ENCODE measurements around the gene FMO5.

DNA sequence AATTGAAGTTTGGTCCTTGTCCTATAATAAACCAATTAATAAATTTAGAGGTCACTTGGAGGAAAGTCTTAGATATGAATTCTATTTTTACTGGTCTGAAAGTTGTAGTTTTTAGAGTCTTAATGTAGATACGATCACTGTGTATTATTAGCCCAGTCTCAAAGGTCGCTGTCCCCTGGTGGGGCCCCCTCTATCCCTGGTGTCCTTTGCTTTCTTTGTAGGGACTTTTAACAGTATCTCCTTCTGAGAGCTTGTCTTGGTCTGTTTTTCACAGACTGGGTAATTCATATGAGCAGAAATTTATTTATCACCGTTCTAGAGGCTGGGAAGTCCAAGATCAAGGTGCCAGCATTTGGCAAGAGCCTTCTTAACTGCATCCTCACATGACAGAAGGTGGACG, 35.8 kb upstream of the FMO5 start:
- TF ChIP-seq, protein P1, sequence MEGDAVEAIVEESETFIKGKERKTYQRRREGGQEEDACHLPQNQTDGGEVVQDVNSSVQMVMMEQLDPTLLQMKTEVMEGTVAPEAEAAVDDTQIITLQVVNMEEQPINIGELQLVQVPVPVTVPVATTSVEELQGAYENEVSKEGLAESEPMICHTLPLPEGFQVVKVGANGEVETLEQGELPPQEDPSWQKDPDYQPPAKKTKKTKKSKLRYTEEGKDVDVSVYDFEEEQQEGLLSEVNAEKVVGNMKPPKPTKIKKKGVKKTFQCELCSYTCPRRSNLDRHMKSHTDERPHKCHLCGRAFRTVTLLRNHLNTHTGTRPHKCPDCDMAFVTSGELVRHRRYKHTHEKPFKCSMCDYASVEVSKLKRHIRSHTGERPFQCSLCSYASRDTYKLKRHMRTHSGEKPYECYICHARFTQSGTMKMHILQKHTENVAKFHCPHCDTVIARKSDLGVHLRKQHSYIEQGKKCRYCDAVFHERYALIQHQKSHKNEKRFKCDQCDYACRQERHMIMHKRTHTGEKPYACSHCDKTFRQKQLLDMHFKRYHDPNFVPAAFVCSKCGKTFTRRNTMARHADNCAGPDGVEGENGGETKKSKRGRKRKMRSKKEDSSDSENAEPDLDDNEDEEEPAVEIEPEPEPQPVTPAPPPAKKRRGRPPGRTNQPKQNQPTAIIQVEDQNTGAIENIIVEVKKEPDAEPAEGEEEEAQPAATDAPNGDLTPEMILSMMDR (optimal IDR thresholded peaks at IDR 0.05 in 1 of 3, IDR thresholded peaks at IDR 0.05 in 1 of 3, conservative IDR thresholded peaks at IDR 0.05 in 1 of 3; ENCODE audit: extremely low read depth in 1 of 3, insufficient read depth in 2 of 3, low read length in 3 of 3), result no peak
- no peak for TF ChIP-seq EZH2 (IDR thresholded peaks at IDR 0.05; ENCODE audit: low read length)

Data from keratinocyte (primary cell).